Natural killer cell (primary cell): ENCODE measurements around the gene SAMM50. TPM values are rescaled to one million over a fixed set of nuclear protein-coding genes. Genes with fewer than 3 reads are reported as not detected.

Experiments used
- ATAC-seq, 3 donors: fragments of 150-1000 bp in 2 of 3; fragments of 200-7000 bp in 1 of 3; cut with Tn5 transposase; 1 replicate in 1 of 3; 2 replicates in 2 of 3; pipeline ENCODE4 v1.10.0; 2021; ENCODE audit warnings: mild to moderate bottlenecking in 2 of 3, moderate library complexity in 2 of 3
- DNase-seq, 2 donors: peaks; one replicate each; pipeline versions ENCODE4 v3.0.0 to v3.0.0-alpha.2; 2013 to 2021; ENCODE audit warnings: mixed read lengths in 1 of 2
- H3K27ac ChIP-seq: one replicate; pipeline ENCODE4 v1.5.1; 2013; ENCODE audit warnings: mild to moderate bottlenecking, low read length
- H3K27me3 ChIP-seq: one replicate; pipeline ENCODE4 v1.6.1; 2013; ENCODE audit warnings: low read length; ENCODE audit not compliant: control insufficient read depth, insufficient read depth
- H3K36me3 ChIP-seq: one replicate; pipeline ENCODE4 v1.6.1; 2013; ENCODE audit warnings: low read length; ENCODE audit not compliant: control insufficient read depth, insufficient read depth
- H3K4me1 ChIP-seq: one replicate; pipeline ENCODE4 v1.6.1; 2013; ENCODE audit warnings: low read length; ENCODE audit not compliant: control insufficient read depth, insufficient read depth
- H3K4me3 ChIP-seq: one replicate; pipeline ENCODE4 v1.5.1; 2013; ENCODE audit warnings: low read length
- H3K9me3 ChIP-seq: one replicate; pipeline ENCODE4 v1.6.1; 2013; ENCODE audit warnings: low read length; ENCODE audit not compliant: control insufficient read depth, insufficient read depth
- H3K27ac Mint-ChIP-seq, 2 donors: one replicate each; pipeline ENCODE4 v1.8.0; 2022; ENCODE audit warnings: mild to moderate bottlenecking in 2 of 2, mixed read lengths in 2 of 2, moderate library complexity in 1 of 2
- H3K27me3 Mint-ChIP-seq, 2 donors: one replicate each; pipeline ENCODE4 v1.8.0; 2022; ENCODE audit warnings: low read depth in 2 of 2, mixed read lengths in 2 of 2
- H3K36me3 Mint-ChIP-seq: one replicate; pipeline ENCODE4 v1.8.0; 2022; ENCODE audit warnings: mixed read lengths
- H3K4me1 Mint-ChIP-seq, 2 donors: one replicate each; pipeline ENCODE4 v1.8.0; 2022; ENCODE audit warnings: mixed read lengths in 2 of 2
- H3K4me3 Mint-ChIP-seq: one replicate; pipeline ENCODE4 v1.8.0; 2022; ENCODE audit warnings: mild to moderate bottlenecking, moderate library complexity, mixed read lengths
- H3K9me3 Mint-ChIP-seq, 2 donors: one replicate each; pipeline ENCODE4 v1.8.0; 2022; ENCODE audit warnings: mixed read lengths in 2 of 2
- WGBS: methylation state at CpG from one replicate; pipeline ENCODE4 v1.1.7; 2013; ENCODE audit warnings: missing lambda C conversion rate; ENCODE audit not compliant: insufficient coverage; 5-methylcytosine and 5-hydroxymethylcytosine counted together
- intact Hi-C: fragments of 100-400 bp; cut with micrococcal nuclease; formaldehyde crosslinking; loops from one replicate; pipeline ENCODE4 v1.14.2; 2022
- total RNA-seq, 4 donors: library from RNA; stranded (reverse); fragments of 120-200 nt in 1 of 4; gene quantifications; one replicate each; pipeline versions ENCODE4 v1.2.3 to v1.2.4, GENCODE V29; 2013 to 2022
- TF ChIP-seq, protein P1 (sequence below): fragments of 200-600 bp; IDR thresholded peaks from one replicate; pipeline ENCODE4 v1.8.0; 2022; ENCODE audit warnings: antibody characterized with exemption

SAMM50 gene
- total RNA-seq, 3 donors from 2014 or later (not counting 1 experiment from before 2014, with no cell fraction given) = 25.9 to 30.6 (median 29.7) TPM

DNA sequence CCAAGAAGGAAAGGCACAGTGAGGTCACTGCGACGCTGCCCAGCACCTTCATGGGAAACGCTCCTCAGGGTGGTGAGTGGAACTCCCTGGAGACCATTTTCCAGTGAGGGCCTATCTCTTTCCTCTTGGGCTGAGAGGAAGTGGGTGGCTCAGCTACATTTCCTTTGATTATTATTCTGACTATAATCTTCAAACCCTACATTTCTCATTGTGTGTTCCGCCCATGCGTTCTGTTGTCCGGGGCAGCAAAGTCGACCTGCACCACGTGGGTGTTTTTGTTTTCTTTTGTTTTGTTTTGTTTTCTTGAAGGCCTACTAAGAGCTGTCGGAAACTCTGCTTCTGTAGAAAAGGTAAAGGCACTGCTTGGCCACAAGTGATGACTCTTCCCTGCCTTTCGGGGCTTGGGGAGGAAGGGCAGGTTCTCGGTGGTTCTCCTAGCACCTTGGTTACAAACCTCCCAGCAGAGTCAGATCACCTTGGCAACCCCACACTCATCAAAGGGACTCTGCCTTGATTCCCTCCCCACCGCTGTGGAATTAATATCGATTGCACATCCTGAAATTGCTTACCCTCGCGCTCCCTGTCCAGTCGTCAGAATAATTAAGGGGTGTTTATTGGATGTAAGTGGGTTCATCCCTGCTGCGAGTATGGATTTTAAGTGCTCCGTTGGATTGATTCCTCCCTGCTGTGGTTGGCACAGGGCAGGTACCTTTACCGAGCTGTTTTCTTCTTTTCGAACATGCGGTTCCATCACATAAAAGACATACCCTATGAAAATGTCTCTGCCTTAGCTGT lies 76.1 kb downstream of the SAMM50 start:
- WGBS = 52% methylated on average over 18 of the region's 21 CpGs
- Mint-ChIP-seq H3K27ac (no peak overlapping the region), H3K27me3 (peaks cover 5 to 7% of the 10 kb centered on the region in 2 donors), H3K4me3 (no peak overlapping the region), H3K9me3 (no peaks in the 10 kb centered on the region), H3K4me1 (peaks cover 10 to 15% of the 10 kb centered on the region in 2 donors), H3K36me3 (no peaks in the 10 kb centered on the region)
- TF ChIP-seq, protein P1, sequence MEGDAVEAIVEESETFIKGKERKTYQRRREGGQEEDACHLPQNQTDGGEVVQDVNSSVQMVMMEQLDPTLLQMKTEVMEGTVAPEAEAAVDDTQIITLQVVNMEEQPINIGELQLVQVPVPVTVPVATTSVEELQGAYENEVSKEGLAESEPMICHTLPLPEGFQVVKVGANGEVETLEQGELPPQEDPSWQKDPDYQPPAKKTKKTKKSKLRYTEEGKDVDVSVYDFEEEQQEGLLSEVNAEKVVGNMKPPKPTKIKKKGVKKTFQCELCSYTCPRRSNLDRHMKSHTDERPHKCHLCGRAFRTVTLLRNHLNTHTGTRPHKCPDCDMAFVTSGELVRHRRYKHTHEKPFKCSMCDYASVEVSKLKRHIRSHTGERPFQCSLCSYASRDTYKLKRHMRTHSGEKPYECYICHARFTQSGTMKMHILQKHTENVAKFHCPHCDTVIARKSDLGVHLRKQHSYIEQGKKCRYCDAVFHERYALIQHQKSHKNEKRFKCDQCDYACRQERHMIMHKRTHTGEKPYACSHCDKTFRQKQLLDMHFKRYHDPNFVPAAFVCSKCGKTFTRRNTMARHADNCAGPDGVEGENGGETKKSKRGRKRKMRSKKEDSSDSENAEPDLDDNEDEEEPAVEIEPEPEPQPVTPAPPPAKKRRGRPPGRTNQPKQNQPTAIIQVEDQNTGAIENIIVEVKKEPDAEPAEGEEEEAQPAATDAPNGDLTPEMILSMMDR = no peak
- no peaks in the 10 kb centered on the region for H3K9me3 ChIP-seq
- no peaks in the 10 kb centered on the region for H3K36me3 ChIP-seq
- no peaks in the 10 kb centered on the region for H3K27me3 ChIP-seq
- ATAC-seq = no peak
- peaks cover 20% of the 10 kb centered on the region for H3K4me1 ChIP-seq
- no peak overlapping the region for H3K4me3 ChIP-seq
- no peak overlapping the region for H3K27ac ChIP-seq
- intact Hi-C loops = no loop called here
- peak in 1 of 2 donors; percentile 28 for DNase-seq

DNA sequence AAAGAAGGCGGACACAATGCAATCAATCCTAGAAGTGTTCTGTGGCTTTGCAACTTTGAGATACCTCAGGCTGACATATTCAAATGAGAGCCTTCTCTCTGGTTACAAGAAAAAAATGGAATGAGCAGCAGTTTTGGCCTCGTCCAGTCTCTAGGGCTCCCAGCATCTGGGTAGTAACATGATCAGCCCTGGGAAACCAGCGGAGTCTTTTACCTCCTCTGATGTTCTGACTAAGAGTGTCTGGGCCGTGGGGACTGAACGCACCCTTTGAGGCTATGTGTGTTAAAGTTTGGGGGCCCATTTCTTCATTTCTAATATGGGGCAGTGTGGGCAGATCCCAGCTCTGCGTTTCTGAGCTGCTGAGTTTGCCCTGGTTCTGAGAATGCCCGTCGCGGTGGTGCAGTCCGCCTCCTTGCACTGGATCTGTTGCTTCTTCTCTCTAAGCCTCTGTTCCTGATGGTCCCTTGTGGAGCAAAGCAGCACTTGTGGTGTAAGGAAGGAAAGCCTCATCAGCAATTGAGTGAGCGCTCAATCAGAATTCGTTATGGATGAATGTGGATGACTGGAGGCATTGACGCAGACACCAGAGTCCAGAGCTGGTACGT lies 77.0 kb downstream of the SAMM50 start:
- 94% methylated on average over 14 of the region's 14 CpGs for WGBS
- H3K9me3 Mint-ChIP-seq = no peaks in the 10 kb centered on the region
- intact Hi-C loops = no loop called here
- no peak overlapping the region for H3K4me3 Mint-ChIP-seq
- Histone ChIP-seq H3K4me1 (peaks cover 12% of the 10 kb centered on the region), H3K9me3 (no peaks in the 10 kb centered on the region), H3K4me3 (no peak overlapping the region), H3K36me3 (no peaks in the 10 kb centered on the region), H3K27me3 (no peaks in the 10 kb centered on the region), H3K27ac (no peak overlapping the region)
- no peak overlapping the region for H3K27ac Mint-ChIP-seq
- H3K36me3 Mint-ChIP-seq = no peaks in the 10 kb centered on the region
- DNase-seq (no peak), ATAC-seq (no peak)
- TF ChIP-seq, protein P1 = no peak
- peaks cover under 1 to 6% of the 10 kb centered on the region in 2 donors for H3K4me1 Mint-ChIP-seq
- no peaks in the 10 kb centered on the region for H3K27me3 Mint-ChIP-seq

DNA sequence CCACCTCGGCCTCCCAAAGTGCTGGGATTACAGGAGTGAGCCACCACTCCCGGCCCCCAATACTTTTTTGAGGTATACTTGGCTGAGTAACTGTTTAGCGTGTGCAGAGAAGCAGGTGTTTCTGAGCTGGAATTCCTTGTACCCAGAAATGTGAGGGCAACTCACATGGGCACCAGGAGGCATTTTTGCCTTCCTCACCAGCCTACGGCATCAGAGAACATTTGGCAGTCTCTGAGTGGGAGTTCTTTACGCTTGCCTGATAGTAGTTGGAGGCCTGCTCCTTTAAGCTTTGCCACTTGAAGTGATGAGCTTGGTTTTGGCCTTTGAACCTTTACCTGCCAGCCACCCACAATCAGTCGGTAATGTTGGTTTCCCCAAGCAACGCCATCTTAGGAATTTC lies 78.0 kb downstream of the SAMM50 start:
- ATAC-seq = no peak
- H3K4me1 ChIP-seq = peaks cover 7% of the 10 kb centered on the region
- Mint-ChIP-seq H3K4me1 (peaks cover 0 to 5% of the 10 kb centered on the region in 2 donors), H3K36me3 (no peaks in the 10 kb centered on the region), H3K4me3 (no peak overlapping the region), H3K27me3 (peaks cover 0 to 4% of the 10 kb centered on the region in 2 donors), H3K9me3 (no peaks in the 10 kb centered on the region), H3K27ac (no peak overlapping the region)
- intact Hi-C loops = no loop called here
- H3K9me3 ChIP-seq = no peaks in the 10 kb centered on the region
- 97% methylated on average over 7 of the region's 7 CpGs for WGBS
- no peaks in the 10 kb centered on the region for H3K27me3 ChIP-seq
- no peaks in the 10 kb centered on the region for H3K36me3 ChIP-seq
- no peak overlapping the region for H3K4me3 ChIP-seq
- H3K27ac ChIP-seq = no peak overlapping the region
- TF ChIP-seq, protein P1 = no peak
- DNase-seq = no peak
